G401 (cell line): Measurements from ENCODE around the gene FAM222B. TPM values are rescaled to one million over a fixed set of nuclear protein-coding genes. Genes with fewer than 3 reads are reported as not detected.
"Not testable (repeated sequence)": the region's sequence is repeated elsewhere in the genome, so short reads cannot be mapped to it uniquely, and the experiment has no call there.

ENCODE experiments used
- DNase-seq: peaks from one replicate; pipeline ENCODE4 v3.0.0-alpha.2; 2015; ENCODE audit warnings: low spot score
- in situ Hi-C: cut with HindIII; loops from 2 replicates; pipeline ENCODE4 v1.10.0; 2016; ENCODE audit warnings: low sequenced_read_pairs, mixed read lengths
- total RNA-seq: library from RNA; depleted of rRNA; stranded (reverse); fragments of >200 nt; shearing (Covaris generic); gene quantifications from 2 replicates; pipeline ENCODE4 v1.2.3, GENCODE V29; 2014; rRNA removed

Gene FAM222B, protein sequence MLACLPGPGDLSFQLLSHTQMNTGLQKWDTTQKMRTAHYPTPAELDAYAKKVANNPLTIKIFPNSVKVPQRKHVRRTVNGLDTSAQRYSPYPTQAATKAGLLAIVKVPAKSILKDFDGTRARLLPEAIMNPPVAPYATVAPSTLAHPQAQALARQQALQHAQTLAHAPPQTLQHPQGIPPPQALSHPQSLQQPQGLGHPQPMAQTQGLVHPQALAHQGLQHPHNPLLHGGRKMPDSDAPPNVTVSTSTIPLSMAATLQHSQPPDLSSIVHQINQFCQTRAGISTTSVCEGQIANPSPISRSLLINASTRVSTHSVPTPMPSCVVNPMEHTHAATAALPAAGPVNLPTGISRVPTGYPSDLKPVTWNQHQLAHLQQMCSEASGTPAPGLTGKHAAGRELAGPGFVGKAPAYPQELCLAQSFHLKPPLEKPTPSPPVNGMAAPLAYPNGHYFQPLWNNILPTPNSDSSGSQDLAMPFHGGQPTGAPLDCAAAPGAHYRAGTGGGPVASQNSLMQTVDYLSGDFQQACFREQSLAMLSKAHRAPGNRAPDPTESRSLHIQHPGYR
- total RNA-seq, result 0.86 and 8.0 TPM in 2 replicates

DNA sequence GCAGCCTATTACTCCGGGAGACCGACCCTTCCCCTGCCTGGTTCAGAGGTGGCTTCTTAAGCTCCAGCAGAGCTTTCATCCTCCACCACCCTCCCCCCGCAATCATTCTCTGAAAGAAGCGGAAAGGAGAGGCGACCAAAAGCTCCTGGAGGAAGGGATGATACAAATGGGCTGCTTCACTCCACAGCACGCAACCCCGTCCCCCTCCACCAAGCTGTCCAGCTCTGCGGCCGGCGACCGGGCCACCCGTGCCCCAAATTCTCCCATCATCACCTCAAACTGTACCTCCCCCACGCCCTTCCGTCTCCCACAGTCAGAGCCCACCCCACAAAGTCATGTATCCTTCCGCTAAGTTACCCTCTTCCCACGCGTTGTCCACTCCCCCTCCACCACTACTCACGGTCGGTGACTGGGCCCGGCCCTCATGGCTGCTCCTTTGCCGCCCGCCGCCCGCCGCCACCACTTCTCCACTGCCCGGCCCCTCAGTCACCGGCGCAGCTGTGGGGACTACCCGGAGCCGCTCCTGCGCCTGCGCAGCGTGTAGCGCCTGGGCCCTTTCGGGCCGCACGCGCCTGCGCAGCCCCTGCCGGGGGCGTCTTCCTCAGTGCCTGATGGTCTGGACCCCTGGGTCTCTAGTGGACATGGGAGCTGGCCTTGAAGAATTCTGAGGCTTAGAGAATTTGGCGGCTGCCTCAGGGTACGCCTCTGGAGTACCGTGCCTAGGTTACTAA is at the start of gene FAM222B:
TSS of gene FAM222B (minus strand) at position 509 of the 731 bp plus-strand sequence. CDS start 76,123 bp downstream, outside the sequence.
- DNase-seq, result peak; percentile 86
- in situ Hi-C loops, result no loop called here

DNA sequence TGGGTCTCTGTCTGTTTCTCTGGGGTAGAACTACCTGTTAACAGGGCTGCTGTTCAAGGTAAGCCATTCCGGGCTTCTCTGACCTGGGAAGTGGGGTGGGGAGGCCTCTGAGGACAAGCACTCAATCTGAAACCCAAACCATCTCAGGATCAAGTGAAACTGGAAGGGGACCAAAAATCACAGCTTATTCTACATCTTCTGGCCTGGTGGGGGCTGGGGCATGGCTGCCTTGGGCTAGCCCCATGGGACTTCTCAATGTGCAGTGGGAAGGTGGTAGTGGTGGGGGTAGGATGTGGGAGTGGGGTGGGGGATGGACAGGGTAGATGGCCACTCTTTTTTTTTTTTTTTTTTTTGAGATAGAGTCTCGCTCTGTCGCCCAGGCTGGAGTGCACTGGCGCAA is 49.4 kb upstream of the FAM222B start:
- in situ Hi-C loops, result no loop called here
- DNase-seq, result no peak

DNA sequence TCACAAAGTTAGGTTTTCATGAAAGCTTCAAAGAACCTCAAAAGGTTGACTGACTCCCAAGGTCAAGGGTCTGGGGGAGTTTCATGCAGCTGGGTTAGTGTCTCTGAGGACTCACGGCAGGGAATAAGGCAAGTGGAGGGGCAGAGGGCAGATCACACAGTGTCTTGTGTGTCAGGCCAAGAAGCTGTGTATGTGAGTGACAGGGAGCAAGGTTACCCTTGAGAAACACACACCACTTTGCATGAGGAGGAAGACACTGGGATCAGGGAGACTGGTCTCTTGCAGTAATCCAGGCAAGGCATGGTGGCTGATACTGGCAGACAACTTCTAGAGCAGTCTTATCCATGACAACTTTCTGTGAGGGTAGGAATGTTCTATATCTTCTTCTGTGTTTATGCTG is 48.6 kb upstream of the FAM222B start:
- no peak for DNase-seq
- in situ Hi-C loops, result no loop called here

DNA sequence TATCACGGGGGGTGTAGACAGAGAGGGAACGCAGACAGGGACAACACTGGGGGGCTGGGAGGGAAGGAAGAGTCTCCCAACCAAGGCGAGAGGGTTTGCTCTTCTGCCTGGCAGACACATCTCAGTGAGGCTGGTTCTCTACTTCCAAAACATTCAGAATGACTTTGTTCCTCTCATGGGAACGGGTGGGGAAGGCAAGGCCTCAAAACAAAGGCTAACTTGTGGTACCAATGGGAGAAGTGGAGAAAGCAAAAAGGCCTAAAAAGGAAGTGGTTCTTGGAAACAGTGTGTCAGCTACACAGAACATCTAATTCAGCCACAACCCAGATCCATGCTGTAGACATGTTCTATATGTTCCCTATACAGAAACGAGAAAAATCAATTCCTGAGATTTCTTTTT is 47.4 kb upstream of the FAM222B start:
- DNase-seq, result no peak
- in situ Hi-C loops, result no loop called here

DNA sequence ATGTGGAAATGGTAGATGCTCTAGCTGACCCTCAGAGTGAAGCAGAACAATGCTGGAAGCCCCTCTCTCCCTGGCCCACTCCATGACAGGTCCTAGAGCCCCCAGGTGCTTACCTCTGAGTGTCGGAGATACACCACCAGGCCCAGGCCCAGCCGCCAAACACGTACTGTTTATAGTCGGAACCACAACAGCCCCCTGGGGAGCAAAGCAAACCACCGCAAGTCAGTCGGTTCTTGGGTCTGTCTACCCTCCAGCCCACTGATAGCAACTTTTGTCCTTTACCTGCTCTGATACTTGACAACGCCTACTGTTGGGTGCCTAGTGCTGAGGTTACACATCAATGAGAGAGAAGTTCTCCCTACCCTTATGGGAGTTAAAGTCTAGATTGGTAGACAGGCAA is 46.2 kb upstream of the FAM222B start:
- DNase-seq, result no peak
- in situ Hi-C loops, result no loop called here

DNA sequence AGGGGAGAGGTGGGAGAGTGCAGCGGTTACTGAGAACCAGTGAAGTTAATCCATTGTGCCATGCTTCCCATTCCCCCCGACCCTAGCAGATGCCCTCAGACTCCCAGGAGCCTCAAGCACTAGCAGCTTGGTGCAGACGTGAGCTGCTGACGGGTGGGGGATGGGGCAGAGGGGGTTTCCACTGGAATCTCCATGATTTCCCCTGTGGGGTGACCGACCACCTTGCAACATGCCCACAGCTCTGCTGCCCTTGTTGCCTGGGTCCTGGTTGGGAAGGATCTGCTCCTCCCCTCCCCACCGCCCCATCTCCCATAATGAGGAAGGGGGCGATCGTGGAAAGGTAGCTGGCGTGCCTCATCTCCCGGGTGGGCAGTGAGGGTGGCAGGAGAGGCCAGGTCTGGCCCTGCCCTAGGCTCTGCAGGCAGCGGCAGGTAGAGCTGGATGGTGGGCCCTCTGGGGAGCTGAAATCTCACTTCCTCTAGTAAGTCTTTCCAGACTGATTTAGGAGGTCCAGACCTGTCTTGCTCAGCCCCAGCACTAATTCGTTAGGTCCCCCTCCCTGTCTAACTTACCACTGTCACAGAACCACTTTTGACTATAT is 45.4 kb upstream of the FAM222B start:
- in situ Hi-C loops, result no loop called here
- DNase-seq, result no peak

DNA sequence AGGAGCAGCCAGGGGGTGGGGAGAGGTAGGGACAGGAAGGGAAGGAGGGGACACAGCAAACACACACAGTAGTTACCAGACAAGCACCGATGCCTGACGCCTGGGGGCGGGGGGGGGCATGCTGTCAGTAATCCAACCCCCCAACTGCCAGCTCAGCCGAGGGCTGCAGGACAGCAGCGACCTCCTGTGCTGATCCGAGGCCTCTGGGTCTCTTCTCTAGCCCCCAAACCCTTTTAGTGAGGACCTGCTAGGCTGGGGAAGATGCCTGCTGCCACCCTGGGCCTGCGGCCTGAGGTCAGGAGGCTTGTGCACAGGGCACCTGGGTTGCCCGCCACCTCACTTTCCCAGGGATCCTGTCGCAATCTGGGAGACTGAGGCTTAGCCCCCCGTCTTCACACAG is 43.4 kb upstream of the FAM222B start:
- in situ Hi-C loops, result no loop called here
- no peak for DNase-seq

DNA sequence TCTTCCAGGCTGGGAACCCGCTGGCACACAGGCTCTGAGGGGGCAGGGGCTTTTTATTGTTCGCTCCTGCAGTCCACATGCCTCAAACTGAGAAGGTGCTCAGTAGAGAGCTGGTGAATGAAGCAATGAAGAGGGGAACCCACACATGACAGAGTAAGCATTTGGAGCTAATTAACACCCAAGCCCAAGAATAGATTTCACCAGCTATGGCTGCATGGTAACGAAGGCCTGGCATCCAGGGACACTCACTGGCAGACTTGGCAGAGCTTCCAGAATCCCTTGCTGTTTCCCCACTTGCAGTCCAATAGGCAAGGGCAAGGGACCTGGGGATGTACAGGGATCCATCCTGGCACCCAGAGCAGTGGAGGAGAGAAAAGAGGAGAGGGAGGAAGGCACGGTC is 42.8 kb upstream of the FAM222B start:
- in situ Hi-C loops, result no loop called here

DNA sequence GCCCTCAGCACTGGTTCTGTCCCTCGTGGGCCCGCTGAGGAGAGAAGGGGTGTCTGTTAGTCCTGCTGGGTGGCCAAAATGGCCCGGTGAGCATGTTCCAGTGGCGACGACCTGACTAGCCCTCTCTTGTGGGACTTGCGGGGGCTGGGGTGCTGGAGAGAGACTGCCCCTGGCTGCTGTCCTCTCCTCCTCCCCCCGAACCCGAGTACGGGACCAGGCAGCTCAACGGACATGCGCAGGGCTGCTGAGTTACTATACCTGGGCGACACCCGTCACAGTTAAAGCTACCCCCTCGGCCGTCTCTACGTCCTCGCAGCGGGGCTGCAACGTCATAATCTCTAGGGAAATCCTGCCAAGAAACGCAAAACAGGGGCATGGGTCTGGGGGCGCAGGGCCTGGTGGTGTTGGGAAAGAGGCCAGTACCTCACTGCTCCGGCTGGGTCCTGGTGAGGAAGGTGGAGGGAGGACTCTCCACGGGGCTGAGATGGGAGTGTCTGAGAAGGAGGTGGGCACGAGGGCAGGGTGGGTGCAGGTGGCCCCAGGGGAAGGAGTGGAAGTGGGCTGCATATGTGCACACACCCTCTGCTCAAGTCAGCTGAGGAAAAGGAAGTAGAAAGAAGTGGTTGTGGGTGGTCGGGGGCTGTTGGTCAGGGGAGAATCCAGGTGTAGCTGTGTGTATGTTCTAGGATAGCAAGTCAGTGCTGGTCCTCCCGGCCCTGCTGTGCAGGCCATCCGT is 41.5 kb upstream of the FAM222B start:
- no peak for DNase-seq
- in situ Hi-C loops, result no loop called here

More for the DNA sequence above, 42.8 kb upstream of the FAM222B start:
- DNase-seq, result no peak

DNA sequence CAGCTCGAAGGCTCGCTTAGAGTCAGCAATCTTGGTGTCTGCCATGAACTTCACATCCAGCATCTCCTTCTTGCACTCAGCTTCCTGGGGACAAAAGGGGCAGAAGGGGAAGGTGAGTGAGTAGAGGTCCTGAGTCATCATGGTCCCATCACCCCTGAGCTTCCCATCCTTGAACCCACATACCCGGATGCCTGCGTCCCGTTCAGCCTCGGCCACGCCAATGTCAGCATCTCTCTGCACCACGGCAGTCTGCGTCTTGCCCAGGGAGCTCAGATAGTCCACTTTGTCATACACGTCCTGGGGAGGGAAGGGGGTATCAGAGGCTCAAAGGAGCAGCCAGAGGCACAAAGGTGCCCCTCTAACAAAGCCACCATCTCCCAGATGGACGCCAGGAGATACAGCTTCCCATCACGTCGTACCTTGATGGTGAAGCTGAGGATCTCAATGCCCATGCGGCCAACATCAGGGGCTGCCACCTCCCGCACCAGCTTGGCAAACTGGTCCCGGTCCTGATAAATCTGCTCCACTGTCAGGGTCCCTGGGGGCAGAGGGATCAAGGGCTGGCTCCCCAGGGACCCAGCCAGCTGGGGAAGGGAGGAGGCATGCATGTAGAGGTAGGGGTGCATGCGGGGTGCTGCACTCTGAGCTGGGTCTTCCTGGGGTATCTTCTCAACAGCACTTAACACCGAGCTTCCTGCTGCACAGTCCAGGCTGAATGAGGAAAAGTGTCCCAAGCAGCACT is 39.7 kb upstream of the FAM222B start:
- no peak for DNase-seq
- in situ Hi-C loops, result no loop called here

DNA sequence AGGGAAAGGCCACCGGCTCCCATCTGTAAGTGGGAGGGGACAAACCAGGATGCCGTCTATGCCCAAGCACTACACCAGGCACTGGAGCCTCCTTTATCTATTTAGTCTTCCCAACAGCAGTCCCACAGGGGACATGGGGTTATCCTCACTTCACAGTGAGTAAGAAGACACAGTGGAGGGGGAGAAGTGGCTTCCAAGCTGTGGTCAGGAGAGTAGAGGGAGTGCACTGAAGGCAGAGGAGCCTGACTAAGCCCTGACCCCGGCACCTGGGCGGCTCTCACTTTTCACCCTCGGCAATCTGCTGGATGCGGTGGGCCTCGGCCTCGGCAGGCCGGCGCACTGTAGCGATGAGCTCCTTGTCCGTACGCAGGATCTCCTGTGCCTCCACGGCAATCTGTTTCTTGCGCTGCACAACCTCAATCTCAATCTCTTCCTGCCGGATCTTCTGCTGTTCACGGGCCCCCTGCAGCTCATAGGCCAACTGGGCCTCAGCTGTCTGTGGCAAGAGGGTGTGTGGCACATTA is 39.0 kb upstream of the FAM222B start:
- DNase-seq, result no peak
- in situ Hi-C loops, result no loop called here

DNA sequence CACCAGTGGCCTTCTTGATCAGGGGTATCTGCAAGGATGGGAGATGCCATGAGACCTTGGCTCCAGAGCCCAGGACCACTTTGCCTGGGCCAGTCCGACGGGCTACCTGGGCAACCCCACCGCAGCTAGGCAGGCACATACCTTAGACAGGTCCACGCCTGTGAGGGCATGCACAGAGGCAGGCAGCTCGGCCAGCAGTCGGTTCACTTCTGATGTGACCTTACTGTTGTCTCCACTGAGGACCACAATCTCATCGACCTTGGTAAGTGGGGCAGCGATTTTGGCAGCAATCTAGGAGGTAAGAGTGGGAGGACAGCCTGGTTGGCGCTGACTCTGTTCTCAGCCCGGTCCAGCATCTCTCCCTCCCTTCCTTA is 38.0 kb upstream of the FAM222B start:
- in situ Hi-C loops, result no loop called here
- no peak for DNase-seq

DNA sequence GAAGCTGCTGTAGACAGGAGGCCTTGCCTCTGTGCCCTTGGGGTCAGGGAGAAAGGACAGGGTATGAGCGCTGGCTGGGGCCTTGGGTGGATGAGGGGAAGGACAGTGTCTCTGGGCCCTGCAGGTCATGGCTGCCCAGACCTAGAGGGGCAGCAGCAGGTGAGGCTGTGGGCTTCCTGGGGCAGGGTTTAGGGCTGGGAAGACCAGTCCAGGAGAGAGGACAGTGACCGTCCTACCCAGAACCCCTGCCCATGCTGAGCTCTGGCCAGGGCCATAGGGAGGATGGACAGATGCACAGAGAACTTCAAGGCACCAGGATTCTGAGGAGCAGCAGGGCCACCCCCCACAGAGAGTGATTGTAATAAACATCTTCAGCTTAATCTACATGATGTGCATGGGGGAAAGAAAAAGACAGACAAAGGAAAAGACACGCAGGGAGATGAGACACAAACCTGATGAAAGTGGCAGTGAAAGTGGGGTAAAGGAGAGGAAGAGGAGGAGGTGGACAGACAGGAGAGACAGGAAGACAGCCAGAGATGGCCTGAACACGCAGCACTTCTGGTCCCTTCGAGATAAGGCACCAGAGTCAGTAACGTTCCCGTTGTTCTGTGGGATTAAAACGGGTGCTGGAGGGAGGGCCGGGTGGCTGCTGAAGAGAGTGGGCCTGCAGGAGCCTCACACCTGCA is 37.4 kb upstream of the FAM222B start:
- DNase-seq, result no peak
- in situ Hi-C loops, result loop anchor here (5.0 kb wide), 1 partner anchor 118 kb away; no protein-coding TSS in a partner anchor

DNA sequence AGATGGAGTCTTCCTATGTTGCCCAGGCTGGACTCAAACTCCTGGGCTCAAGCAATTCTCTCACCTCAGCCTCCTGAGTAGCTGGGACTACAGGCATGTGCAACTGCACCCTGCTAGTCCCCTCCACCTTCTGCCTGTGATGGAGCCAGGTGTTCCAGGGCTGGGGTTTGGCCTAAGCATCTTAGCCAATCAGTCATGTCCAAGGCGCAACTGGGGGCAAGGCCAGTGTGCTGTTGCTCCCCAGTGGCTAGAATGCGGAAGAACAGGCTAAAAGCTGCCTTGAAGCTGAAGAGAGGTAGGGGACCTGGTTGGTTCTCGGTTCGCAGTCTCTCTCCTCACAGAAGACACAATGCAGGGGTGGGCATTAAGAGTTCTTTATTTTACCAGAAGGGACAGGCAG is 36.4 kb upstream of the FAM222B start:
- in situ Hi-C loops, result loop anchor here (5.0 kb wide), 1 partner anchor 117 kb away; no protein-coding TSS in a partner anchor
- DNase-seq, result peak; percentile 21

DNA sequence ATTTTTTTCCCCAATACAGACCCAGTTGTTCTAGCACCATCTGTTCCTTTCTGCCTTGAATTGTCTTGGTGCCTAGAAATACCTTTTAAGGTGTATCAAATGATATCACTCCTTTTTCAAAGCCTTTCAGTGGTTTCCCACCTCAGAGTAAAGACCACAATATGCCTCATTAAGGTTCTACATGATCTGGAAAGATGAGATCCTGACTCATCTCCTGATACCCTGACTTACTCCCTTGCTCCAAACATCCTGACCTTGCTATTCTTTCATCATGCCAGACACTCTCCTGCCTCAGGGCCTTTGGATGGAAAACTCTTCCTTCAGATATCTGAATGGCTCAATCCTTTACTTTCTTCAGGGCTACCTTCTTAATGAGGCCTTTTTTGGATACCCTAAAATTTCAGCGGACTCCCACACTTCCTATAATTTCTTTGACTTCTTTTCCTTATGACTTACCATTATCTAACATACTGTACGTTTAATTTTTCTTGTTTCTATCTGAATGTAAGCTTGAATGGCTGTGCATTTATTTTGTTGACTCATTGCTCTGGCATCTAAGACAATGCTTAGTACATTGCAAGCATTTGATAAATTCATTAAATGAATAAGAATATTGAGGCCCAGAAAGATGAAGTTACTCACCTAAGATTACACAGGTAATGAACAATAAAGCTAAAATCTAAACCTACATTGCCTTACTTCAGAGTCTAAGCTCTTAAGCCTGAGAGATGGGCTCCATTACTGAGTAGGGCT is 35.7 kb upstream of the FAM222B start:
- no peak for DNase-seq

DNA sequence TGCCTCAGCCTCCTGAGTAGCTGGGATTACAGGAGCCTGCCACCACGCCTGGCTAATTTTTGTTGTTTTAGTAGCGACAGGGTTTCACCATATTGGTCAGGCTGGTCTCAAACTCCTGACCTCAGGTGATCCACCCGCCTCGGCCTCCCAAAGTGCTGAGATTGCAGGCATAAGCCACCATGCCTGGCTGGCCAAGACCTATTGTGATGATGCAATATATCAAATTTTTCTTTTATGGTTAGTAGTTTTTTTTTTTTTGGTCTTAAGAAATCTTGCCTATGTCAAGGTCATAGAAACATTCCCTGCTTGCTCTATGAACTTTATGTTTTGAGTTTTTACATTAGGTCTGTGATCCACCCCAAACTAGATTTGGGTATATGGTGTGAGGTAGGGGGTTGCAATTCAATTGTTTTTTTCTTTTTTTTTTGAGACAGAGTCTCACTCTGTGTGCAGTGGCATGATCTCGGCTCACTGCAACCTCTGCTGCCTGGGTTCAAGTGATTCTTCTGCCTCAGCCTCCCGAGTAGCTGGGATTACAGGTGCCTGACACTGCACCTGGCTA is 34.6 kb upstream of the FAM222B start:
- in situ Hi-C loops, result loop anchor here (5.0 kb wide), 1 partner anchor 115 kb away; no protein-coding TSS in a partner anchor

More for the DNA sequence above, 35.7 kb upstream of the FAM222B start:
- in situ Hi-C loops, result loop anchor here (5.0 kb wide), 1 partner anchor 116 kb away; no protein-coding TSS in a partner anchor

More for the DNA sequence above, 34.6 kb upstream of the FAM222B start:
- DNase-seq, result not testable (repeated sequence)
